ENCODE measurements around the gene REC114. TPM values are rescaled to one million over a fixed set of nuclear protein-coding genes. Genes with fewer than 3 reads are reported as not detected.

REC114 gene
- total and polyA plus RNA-seq, 2 of the 8 experiments (the other 6 are each of a cell fraction or from before 2014, with no cell fraction given), result 0.12 TPM; not detected in 1

DNA sequence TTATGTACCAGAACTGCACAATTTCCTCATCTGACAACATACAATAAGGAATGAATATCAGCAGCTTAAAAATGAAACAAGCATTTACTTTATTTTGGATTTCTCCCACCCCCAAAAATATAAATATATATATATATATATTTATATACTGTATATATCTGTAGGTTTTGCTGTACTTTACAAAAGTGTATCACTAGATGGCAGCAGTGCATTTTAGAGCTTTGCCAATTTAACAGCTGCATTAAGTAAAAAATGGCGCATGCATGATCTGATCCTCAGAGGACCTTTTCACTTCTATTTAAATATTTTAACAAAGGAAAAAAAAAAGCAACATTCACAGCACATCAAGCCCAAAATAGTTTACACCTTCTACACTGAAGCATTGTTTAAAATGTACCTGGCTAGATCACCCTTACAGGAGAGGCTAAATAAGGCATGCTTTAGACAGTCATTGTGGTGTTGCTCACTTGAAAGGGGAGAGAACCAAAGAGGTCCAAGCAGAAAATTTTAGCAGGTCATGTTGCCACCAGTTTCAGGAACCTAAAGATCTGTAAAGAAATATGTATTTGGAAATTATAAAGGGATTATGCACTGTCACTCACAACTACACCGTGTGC lies 117.6 kb downstream of the REC114 start:
- peaks cover 6 to 59% (median 19%) of the 10 kb centered on the region in 4 experiments; a peak in 6 of 8 replicates for H3K36me3 ChIP-seq (ENCODE audit: control insufficient read depth in 2 of 4, insufficient read depth in 4 of 4, low read length in 3 of 4)
- no peaks in the 10 kb centered on the region for H3K27me3 ChIP-seq (replicated peaks in 1 of 4; ENCODE audit: control insufficient read depth in 3 of 4, extremely low read depth in 1 of 4, insufficient read depth in 3 of 4, low read length in 3 of 4)
- FAIRE-seq, result no peak
- peaks cover 3% of the 10 kb centered on the region in 2 experiments for H4K20me1 ChIP-seq (replicated peaks in 1 of 2; ENCODE audit: control insufficient read depth in 1 of 2, insufficient read depth in 2 of 2, low read length in 2 of 2)
- no peak overlapping the region for H2AK5ac ChIP-seq (ENCODE audit: low read depth, low read length)
- no peak overlapping the region for H2BK5ac ChIP-seq (ENCODE audit: low read depth, low read length)
- no peaks in the 10 kb centered on the region for H3K79me2 ChIP-seq (ENCODE audit: control insufficient read depth in 1 of 2, insufficient read depth in 2 of 2, low read length in 2 of 2)
- H3K9ac ChIP-seq (replicated peaks in 1 of 4; ENCODE audit: extremely low read depth in 1 of 4, low read depth in 3 of 4, low read length in 3 of 4), result no peak overlapping the region
- H4K91ac ChIP-seq (replicated peaks; ENCODE audit: insufficient read length, low read length), result no peak overlapping the region
- no peak for TF ChIP-seq BRCA1 (IDR thresholded peaks at IDR 0.05; ENCODE audit: low read depth, low read length)
- TF ChIP-seq CREB1 (IDR thresholded peaks at IDR 0.05), result no peak
- TF ChIP-seq RAD21 (IDR thresholded peaks at IDR 0.05 in 1 of 2, conservative IDR thresholded peaks at IDR 0.05 in 1 of 2; ENCODE audit: low read depth in 2 of 2, low read length in 2 of 2), result peak; percentile 58 to 66
- peak; percentile 30; the same call in 1 of the 2 replicates for TF ChIP-seq YY1 (IDR thresholded peaks at IDR 0.05; ENCODE audit: low read depth, low read length)
- TF ChIP-seq SRF (IDR thresholded peaks at IDR 0.05; ENCODE audit: low read depth, low read length), result no peak
- TF ChIP-seq BACH1 (IDR thresholded peaks at IDR 0.05; ENCODE audit: low read length), result no peak
- TF ChIP-seq FOSL1 (IDR thresholded peaks at IDR 0.05; ENCODE audit: insufficient read depth, low read depth, low read length), result no peak
- TF ChIP-seq BCL11A (IDR thresholded peaks at IDR 0.05; ENCODE audit: low read depth in 2 of 2, low read length in 2 of 2), result no peak
- TF ChIP-seq, protein P1, sequence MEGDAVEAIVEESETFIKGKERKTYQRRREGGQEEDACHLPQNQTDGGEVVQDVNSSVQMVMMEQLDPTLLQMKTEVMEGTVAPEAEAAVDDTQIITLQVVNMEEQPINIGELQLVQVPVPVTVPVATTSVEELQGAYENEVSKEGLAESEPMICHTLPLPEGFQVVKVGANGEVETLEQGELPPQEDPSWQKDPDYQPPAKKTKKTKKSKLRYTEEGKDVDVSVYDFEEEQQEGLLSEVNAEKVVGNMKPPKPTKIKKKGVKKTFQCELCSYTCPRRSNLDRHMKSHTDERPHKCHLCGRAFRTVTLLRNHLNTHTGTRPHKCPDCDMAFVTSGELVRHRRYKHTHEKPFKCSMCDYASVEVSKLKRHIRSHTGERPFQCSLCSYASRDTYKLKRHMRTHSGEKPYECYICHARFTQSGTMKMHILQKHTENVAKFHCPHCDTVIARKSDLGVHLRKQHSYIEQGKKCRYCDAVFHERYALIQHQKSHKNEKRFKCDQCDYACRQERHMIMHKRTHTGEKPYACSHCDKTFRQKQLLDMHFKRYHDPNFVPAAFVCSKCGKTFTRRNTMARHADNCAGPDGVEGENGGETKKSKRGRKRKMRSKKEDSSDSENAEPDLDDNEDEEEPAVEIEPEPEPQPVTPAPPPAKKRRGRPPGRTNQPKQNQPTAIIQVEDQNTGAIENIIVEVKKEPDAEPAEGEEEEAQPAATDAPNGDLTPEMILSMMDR (IDR thresholded peaks at IDR 0.05; ENCODE audit: control extremely low read depth in 1 of 3, insufficient read depth in 1 of 3, low read depth in 1 of 3, low read length in 3 of 3), result peak in 1 of 3 experiments; percentile 44; a peak in 1 of 4 replicates
- H3K4me2 ChIP-seq (ENCODE audit: insufficient read depth in 1 of 2, low read depth in 2 of 2, low read length in 2 of 2), result no peak overlapping the region
- H3K18ac ChIP-seq (ENCODE audit: extremely low read depth, low read length), result no peak overlapping the region
- no peak for DNase-seq (ENCODE audit: low read depth in 1 of 2, low spot score in 2 of 2)
- no peaks in the 10 kb centered on the region; the same call in 1 of the 2 replicates for H3K79me1 ChIP-seq (ENCODE audit: low read depth, low read length)
- H3K14ac ChIP-seq (ENCODE audit: insufficient read length), result no peak overlapping the region
- ChIA-PET POLR2A (ENCODE audit: partially characterized antibody) (no interaction called here), CTCF (ENCODE audit: partially characterized antibody) (interaction anchor here (0.6 to 4.8 kb wide), 26 partner anchors 9 to 221 kb away, joined by 3 to 43 read pairs (median 4); no protein-coding TSS in a partner anchor)
- H2BK15ac ChIP-seq (ENCODE audit: low read length), result no peak overlapping the region
- no peak overlapping the region for H2BK12ac ChIP-seq (ENCODE audit: low read depth, low read length)
- no peak overlapping the region for H2AFZ ChIP-seq (ENCODE audit: low read length)
- no peak overlapping the region for H3K27ac ChIP-seq (ENCODE audit: low read depth, low read length)
- no peak overlapping the region for H4K5ac ChIP-seq (ENCODE audit: insufficient read length, low read depth, low read length)
- H3K9me3 ChIP-seq (ENCODE audit: insufficient read depth in 2 of 2, low read depth in 1 of 2, low read length in 1 of 2), result no peaks in the 10 kb centered on the region
- H3K23ac ChIP-seq (ENCODE audit: insufficient read length), result no peak overlapping the region
- H3K56ac ChIP-seq (replicated peaks; ENCODE audit: insufficient read length, low read depth, low read length), result no peak overlapping the region
- H3K23me2 ChIP-seq (ENCODE audit: low read depth, low read length), result no peaks in the 10 kb centered on the region
- 98% methylated on average over 2 of the region's 2 CpGs; no CpG with 5 or more reads in 1 of the 2 experiments for WGBS, 2 experiments (ENCODE audit: extremely low coverage in 1 of 2, insufficient coverage in 1 of 2, insufficient read length in 1 of 2, insufficient replicate concordance in 2 of 2, low coverage in 1 of 2, low lambda C conversion rate in 2 of 2, missing lambda C conversion rate in 1 of 2)
- H2BK20ac ChIP-seq (ENCODE audit: low read length), result no peak overlapping the region
- H3K4me1 ChIP-seq (replicated peaks in 1 of 4; ENCODE audit: control insufficient read depth in 3 of 4, insufficient read depth in 4 of 4, low read length in 3 of 4), result no peaks in the 10 kb centered on the region
- no peak overlapping the region for H3K4me3 ChIP-seq (ENCODE audit: extremely low read depth in 1 of 4, insufficient read depth in 2 of 4, low read depth in 3 of 4, low read length in 4 of 4)
- no peak overlapping the region for H3K4ac ChIP-seq (replicated peaks; ENCODE audit: insufficient read length, low read depth, low read length)
- no peak overlapping the region for H2BK120ac ChIP-seq (replicated peaks; ENCODE audit: low read depth, low read length)
- no peak overlapping the region for H4K8ac ChIP-seq (ENCODE audit: extremely low read depth, insufficient read depth, low read length)
